NCI-H748 (cell line): ENCODE measurements around the gene SCAMP4.
A peak's percentile ranks its signal among the peaks of the same experiment; 100 is the strongest.
"Not testable (repeated sequence)": the region's sequence is repeated elsewhere in the genome, so short reads cannot be mapped to it uniquely, and the experiment has no call there.

ENCODE experiments used
- DNase-seq: peaks from one replicate; lab custom pipeline; 2025; ENCODE audit not compliant: unreplicated experiment; lab: John Stamatoyannopoulos, UW

The SCAMP4 gene

DNA sequence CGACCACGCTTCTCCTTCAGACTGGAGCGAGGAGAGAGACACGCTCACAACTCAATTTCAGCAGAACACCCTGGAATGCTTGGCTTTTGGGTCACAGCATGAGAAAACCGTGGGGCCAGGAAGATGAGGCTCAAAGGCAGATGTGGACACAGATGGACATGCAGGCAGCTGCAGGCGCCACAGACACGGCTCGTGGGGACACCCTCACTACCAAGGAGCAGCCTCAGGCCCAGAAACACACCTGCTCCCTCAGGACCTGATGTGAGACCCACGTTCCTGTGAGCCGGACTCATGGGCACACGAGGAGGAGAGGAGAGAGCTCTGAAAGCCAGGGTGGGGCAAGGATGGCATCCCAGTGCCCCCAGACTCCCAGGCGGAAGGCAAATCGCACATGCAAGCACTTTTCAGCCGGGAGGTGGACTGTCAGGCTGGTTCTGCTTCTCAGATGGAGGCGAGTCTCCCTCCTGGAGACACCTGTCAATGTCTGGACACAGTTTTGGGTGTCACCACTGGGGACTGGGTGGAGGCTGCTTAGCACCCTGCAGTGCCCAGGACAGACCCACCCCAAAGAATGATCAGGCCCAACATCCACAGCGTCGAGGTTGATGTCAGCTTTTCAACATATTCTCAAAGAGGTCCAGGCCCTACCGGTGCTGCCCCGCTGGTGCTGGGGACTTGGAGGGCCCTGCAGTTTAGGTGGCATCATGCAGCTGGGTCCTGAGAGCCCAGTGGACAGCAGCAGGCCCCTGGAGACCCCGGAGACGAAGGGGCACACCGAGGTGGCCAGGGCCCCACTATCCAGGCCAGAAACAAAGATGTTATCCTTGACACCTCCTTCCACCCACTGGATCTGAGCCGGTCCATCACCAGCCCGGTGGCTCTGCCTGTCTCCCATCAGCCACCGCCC lies 22.2 kb upstream of the SCAMP4 start:
- DNase-seq = no peak

DNA sequence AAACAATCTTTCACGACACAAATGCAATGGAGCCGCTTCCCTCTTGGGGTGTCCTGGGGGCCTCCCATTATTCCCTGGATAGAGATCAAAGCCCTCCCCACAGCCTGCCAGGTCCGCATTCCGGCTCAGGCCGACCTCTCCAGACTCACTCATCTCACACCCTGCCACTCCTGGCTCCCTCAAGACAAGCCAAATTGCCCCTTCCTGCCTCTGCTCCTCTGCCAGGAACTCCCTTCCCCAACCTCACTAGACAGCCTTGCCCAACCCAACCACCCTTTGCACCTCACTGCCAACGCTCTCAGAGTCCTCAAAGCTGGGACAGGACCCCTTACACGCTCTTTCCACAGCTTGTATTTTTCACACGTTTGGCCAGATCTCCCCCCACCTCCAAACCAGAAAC lies 21.4 kb upstream of the SCAMP4 start:
- no peak for DNase-seq

DNA sequence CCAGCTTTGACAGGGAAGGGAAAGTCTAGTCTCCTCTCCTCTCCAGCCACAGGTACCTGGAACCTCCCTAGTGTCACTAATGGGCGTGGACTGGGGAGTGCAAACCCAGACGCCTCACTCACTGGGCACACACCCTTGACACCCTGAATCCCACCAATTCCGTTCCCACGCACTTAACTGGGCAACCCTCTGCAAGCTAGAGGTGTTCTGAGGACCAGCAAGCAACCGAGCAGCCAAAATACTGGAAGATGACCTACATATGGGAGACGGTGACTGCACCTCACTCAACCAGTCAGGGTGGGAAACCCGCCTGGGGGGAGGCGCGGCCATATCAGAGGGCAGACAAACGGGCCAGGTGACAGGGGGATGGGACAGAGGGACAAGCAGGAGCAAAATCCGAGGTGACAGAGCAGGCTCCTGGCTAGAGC lies 20.9 kb upstream of the SCAMP4 start:
- no peak for DNase-seq

DNA sequence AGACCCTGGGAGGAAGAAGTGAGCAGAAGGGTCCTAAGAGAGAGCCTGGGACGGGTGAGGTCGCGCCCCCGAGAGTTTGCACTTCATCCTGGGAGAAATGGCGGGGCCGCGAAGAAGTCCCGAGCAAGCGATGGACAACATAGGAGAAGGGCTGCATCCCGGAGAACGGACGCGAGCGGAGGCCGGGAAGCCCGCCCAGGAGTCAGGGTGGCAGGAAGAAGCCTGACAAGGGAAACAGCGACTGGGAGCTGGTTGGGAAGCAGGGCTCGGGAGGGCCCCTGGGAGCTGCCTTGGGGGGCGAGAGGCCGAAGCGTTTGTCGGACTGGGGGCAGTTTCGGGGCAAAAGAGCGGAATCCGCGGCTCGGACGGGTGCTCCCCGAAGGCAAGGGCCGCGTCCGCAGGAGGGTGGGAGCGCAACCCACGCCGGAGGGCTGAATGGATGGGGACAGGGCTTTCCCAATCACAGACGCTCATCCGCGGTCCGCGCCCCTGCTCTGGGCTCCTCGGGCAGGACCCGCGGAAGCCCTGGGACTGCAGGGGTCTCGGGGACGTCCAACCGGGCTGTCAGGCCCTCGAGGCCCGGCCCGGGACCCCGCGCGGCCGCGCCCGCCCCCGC lies 20.4 kb upstream of the SCAMP4 start:
- no peak for DNase-seq

DNA sequence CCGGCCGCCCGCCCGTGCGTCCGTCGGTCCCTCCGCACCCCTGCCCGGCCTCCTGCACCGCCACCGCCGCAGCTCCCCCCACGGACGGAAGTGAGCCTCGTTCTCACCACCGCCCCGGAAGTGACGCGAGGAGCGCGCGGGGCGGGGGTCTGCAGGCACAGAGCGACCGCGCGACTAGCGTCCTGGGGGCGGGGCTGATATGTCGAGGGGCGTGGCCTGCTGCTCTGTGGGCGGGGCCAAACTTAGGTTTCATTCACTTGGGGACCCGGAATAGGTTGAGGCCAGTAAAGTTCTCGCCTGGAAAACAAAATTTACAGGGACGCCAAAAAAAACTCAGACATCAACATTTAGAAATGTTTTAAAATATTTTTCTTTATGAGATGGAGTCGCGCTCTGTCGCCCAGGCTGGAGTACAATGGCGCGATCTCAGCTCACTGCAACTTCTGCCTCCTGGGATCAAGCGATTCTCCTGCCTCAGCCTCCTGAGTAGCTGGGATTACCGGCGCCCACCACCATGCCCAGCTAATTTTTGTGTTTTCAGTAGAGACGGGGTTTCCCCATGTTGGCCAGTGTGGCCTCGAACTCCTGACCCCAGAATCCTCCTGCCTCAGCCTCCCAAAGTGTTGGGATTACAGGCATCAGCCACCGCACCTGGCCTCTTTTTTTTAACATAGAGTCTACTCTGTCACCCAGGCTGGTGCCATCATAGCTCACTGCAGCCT lies 19.6 kb upstream of the SCAMP4 start, which contains the start of gene ABHD17A:
Gene ABHD17A (minus strand): TSS at position 99 of the 722 bp plus-strand sequence. CDS start 3,930 bp downstream, outside the sequence.
- peak; percentile 93 for DNase-seq

DNA sequence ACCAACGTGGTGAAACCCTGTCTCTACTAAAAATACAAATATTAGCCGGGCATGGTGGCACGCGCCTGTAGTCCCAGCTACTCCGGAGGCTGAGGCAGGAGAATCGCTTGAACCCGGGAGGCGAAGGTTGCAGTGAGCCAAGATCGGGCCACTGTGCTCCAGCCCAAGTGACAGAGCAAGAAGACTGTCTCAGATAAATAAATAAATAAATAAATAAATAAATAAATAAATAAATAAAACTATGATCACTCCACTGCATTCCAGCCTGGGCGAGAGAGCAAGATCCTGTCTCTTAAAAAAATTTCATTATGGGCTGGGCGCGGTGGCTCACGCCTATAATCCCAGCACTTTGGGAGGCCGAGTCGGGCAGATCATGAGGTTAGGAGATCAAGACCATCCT lies 18.8 kb upstream of the SCAMP4 start:
- not testable (repeated sequence) for DNase-seq

DNA sequence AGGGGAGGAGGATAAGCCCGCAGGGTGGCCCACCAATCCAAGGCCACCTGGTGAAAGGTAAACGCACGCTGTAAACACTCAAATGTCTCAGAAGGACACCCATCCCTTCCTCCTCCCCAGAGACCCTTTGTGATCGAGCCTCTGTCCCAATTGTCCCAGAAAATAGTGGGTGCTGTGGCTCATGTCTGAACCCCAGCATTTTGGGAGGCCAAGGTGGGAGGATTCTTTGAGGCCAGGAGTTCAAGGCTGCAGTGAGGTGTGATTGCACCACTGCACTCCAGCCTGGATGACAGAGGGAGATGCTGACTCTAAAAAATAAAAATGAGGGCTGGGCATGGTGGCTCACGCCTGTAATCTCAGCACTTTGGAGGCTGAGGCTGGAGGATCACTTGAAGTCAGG lies 16.8 kb upstream of the SCAMP4 start:
- no peak for DNase-seq

DNA sequence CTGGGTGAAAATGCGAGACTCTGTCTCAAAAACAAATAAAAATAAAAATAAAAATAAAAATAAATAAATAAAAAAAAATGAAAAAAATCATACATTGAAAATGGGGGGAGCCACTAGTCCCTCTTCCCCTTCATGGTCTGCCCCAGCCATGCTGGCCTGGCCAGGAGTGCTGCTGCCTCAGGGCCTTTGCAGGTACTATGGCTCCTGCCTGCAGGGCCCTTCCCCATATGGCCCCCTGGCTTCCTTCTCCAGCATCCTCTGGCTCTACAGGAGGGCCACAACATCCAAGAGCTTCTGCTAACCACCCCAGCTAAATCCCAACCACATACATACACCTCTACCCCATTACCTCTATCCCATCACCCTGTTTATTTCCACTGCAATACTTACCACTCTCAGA lies 15.3 kb upstream of the SCAMP4 start:
- no peak for DNase-seq

DNA sequence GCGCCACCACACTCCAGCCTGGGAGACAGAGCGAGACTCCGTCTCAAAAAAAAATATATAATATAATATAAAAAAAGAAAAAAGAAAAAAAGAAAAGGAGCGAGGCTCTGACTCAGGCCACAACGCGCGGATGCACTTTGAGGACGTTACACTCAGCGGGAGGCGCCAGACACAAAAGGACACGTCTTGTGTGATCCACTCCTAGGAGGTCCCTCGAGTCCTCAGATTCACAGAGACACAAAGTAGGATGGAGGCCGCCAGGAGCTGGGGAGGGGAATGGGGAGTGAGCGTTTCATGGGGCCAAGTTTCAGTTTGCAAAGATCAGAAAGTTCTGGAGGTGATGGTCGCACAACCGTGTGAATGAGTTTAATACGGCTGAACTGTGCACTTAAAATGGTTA lies 11.4 kb upstream of the SCAMP4 start:
- DNase-seq = no peak

DNA sequence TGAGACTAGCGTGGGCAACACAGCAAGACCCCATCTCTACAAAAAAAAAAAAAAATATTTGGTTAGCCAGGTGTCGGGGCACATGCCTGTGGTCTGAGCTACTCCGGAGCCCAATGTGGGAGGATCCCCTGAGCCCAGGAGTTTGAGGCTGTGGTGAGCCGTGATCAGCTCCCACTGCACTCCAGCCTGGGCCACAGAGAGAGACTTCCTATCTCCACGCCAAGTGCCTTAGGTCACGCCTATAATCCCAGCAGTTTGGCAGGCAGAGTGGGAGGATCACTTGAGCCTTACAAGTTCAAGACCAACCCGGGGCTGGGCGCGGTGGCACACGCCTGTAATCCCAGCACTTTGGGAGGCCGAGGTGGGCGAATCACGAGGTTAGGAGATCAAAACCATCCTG lies 8.7 kb upstream of the SCAMP4 start:
- DNase-seq = no peak

DNA sequence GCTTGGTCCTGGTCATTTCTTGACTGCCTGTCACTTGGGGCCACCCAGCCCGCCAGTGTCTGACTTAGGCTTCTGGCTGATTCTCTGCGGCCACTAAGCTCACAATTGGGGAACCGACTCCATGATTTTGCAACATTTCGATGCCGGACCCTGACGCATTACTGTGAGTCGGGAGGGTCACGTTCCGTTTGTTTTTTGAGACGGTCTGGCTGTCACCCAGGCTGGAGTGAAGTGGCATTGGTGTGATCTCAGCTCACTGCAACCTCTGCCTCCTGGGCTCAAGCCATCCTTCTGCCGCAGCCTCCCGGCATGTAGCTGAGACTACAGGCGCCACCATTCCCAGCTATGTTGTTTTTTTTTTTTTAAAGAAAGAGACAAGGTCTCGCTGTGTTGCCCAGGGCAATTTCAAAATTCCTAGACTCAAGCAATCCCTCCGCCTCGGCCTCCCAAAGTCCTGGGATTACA lies 3.2 kb upstream of the SCAMP4 start:
- no peak for DNase-seq

DNA sequence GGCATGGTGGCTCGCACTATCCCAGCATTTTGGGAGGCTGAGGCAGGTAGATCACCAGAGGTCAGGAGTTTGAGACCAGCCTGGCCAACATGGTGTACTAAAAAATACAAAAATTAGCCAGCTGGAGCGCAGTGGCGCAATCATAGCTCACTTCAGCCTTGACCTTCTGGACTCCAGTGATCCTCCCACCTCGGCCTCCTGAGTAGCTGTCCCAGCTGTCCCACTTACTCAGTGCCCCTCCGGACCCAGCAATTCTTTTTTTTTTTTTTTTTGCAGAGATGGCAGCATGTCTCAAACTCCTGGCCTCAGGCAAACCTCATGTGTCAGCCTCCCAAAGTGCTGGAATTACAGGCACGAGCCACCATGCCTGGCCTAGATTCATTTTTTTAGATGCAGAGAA lies 2.3 kb upstream of the SCAMP4 start:
- no peak for DNase-seq

DNA sequence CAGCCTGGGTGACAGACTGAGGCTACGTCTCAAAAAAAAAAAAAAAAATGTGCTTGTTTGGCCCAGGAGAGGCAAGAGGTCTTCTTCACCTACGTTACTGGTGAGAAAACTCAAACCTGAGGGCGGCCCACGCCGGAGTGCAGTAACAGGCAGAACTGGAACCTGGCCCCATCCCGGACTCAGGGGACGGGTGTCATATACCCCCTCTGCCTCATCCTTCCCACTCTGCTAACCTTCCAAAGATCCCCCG lies 414 bp upstream of the SCAMP4 start:
- DNase-seq = no peak

DNA sequence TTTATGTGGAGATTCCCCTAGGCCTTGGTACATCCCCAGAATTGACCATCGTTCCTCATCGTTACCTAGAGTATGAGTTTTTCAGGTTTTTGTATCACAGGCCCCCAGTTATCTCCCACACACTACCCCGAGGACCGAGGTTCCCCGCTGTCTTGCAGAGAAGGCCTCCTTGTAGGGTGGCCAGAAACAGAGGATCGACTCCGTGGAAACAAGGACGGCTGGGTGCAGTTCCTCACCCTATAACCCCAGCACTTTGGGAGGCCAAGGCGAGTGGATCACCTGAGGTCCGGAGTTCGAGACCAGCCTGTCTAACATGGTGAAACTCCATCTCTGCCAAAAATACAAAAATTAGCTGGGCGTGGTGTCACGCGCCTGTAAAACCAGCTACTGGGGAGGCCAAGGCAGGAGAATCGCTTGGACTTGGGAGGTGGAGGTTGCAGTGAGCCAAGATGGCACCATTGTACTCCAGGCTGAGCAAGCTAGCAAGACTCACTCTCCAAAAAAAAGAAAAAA lies 720 bp downstream of the SCAMP4 start:
- DNase-seq = no peak

DNA sequence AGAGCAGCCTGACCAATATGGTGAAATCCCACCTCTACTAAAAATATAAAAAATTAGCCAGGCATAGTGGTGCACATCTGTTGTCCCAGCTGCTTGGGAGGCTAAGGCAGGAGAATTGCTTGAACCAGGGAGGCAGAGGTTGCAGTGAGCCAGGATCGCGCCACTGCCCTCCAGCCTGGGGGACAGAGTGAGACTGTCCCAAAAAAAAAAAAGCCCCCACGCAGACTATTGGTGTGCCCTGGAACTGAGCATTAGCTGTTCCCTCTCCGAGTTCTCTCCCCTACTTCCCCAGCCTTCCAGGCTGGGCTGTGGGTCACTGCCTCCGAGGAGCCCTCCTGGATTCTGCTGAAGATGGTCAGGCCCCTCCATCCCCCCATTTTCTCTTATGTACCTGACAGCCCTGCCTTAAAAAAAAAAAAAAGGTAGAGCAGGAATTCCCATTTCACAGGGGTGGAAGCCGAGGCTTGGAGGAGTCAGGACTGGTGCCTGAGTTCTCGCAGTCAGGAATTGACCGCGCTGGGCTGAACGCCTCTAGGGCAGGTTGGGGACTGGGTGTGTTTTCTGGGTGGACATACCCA lies 1.9 kb downstream of the SCAMP4 start:
- no peak for DNase-seq

DNA sequence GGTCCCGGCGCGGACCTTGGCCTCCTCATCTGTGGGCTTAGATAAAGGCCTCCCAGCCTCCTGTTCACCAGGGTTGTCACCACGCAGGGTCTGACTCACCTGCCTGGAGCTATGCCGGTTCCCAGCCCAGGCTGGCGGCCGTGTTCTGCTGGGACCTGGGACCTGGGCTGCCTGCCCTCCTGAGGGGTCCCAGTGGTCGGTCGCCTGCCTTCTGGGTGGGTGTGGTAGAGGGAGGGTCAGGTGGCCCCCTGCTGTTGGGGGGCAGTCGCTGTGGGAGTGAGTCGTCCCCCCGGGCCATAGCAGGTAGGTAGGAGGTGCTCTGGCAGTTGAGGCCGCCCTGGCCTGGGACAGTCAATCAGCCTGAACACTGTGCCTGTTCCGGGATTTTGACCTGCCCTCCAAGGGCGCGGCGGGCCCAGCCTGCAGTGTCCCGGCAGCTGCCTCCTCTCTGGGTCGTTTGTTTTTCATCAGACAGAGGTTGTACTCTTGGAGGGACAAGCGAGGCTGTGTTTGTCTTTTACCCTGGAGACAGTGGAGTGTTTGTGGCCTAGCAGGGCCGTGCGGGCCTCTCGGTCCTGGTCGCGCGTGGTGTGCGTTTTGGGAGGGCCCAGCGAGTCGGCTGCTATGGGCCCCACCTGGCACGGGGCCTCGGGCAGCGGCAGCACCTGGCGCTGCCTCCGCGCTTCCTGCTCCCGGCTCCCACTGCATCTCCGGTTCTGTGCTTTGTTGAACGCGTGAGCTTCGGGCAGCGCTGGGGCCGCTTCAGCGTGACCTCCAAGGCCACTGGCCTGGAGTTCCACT lies 2.6 kb downstream of the SCAMP4 start:
- DNase-seq = no peak

DNA sequence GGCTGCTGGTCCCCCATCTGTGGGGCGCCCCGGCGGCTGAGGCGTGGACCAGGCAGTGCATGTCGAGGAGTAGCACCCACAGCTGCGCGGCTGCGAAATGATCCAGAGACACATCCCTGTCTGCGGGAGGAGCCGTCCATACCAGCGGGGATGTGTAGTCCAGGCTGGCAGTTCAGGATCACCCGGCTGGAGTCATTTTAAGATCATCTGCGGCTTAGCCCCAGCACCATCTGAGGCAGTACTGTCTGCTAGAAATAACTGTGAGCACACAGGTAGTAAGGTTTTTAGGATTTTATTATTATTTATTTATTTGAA lies 3.1 kb downstream of the SCAMP4 start:
- DNase-seq = no peak

DNA sequence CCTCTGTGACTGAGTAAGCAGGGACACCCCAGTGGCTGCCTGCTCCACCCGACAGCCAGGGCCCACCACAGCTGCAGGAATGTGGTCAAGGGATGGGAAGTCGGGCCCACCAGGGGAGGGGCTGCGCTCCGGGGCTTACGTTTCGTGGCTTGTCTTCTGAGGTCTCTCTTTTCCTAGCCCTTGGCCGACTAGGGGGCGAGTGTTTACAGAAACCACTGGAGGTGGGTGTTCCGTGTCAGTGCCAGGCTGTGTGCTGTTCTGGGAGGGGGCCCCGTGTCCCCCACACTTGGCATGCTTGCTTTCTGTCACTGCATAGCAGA lies 4.5 kb downstream of the SCAMP4 start:
- no peak for DNase-seq

DNA sequence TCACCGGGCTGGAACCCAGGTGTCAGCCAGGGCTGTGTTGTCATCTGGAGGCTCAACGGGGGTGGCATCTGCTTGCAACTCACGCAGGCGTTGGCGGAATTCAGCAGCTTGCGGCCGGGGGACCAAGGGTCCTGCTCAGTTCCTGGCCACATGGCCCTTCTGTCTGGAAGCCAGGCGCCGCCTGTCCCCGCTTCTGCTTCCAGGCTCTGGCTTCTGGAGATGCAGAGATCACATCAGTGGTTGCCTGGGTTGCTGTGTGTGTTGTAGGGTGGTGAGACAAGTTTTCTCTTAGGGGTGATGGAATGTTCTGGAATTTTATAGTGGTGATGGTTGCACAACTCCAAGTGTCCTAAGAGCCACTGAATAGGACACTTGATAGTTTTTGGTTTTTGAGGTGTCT lies 5.0 kb downstream of the SCAMP4 start:
- DNase-seq = no peak

DNA sequence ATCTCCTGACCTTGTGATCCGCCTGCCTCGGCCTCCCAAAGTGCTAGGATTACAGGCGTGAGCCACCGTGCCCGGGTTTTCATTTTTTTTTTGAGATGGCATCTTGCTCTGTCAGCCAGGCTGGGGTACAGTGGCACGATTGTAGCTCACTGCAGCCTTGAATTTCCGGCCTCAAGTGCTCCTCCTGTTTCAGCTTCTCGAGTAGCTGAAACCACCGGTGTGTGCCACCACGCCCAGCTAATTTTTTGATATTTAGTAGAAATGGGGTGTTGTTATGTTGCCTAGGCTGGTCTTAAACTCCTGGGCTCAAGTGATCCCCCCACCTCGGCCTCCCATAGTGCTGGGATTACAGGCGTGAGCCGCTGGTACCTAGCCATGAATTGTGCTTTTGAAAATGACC lies 5.9 kb downstream of the SCAMP4 start:
- DNase-seq = no peak

DNA sequence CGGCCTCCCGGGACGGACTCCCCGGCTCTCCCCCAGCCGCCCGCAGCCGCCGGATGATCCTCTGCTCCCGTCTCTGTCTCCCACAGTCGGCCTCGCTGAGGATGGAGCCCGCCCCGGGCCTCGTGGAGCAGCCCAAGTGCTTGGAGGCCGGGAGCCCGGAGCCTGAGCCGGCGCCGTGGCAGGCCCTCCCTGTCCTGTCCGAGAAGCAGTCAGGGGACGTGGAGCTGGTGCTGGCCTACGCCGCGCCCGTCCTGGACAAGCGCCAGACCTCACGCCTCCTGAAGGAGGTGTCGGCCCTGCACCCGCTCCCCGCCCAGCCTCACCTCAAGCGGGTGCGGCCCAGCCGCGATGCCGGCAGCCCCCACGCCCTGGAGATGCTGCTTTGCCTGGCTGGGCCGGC lies 6.8 kb downstream of the SCAMP4 start:
- DNase-seq = no peak
